WTC11 (cell line): ENCODE data around the gene TFF1. TPM values are rescaled to one million over a fixed set of nuclear protein-coding genes. Genes with fewer than 3 reads are reported as not detected.

ENCODE experiments used
- ATAC-seq: fragments of 200-7000 bp; cut with Tn5 transposase; 2 replicates; pipeline ENCODE4 v1.10.0; 2021; ENCODE audit warnings: mild to moderate bottlenecking, moderate library complexity
- CTCF ChIA-PET: fragments of 300-600 bp; sonication (Branson Sonifier 250); formaldehyde crosslinking; loops from one replicate; lab custom pipeline; 2021; ENCODE audit warnings: antibody characterized with exemption; lab: Charles Lee
- POLR2A ChIA-PET: fragments of 350-600 bp; sonication (Branson Sonifier 250); formaldehyde crosslinking; loops from one replicate; lab custom pipeline; 2021; ENCODE audit warnings: antibody characterized with exemption; lab: Charles Lee
- DNase-seq: peaks from one replicate; pipeline ENCODE4 v3.0.0; 2021; ENCODE audit warnings: low spot score
- H3K27ac Mint-ChIP-seq: 2 replicates; pipeline ENCODE4 v1.8.0; 2021; ENCODE audit warnings: mixed read lengths
- H3K27me3 Mint-ChIP-seq: 2 replicates; pipeline ENCODE4 v1.8.0; 2021; ENCODE audit warnings: low read depth, mild to moderate bottlenecking, moderate library complexity, mixed read lengths
- H3K36me3 Mint-ChIP-seq: 2 replicates; pipeline ENCODE4 v1.8.0; 2021; ENCODE audit warnings: mixed read lengths
- H3K4me1 Mint-ChIP-seq: 2 replicates; pipeline ENCODE4 v1.8.0; 2022; ENCODE audit warnings: mixed read lengths
- H3K4me3 Mint-ChIP-seq: 2 replicates; pipeline ENCODE4 v1.8.0; 2021; ENCODE audit warnings: mild to moderate bottlenecking, moderate library complexity, mixed read lengths
- H3K9me3 Mint-ChIP-seq: 2 replicates; pipeline ENCODE4 v1.8.0; 2021; ENCODE audit warnings: mixed read lengths
- ATF1 ChIP-seq: sonication (generic); formaldehyde crosslinking; IDR thresholded peaks from 2 replicates; pipeline ENCODE4 v1.8.1; 2023; ENCODE audit warnings: mild to moderate bottlenecking, moderate library complexity, missing genetic modification reagents
- CBFB ChIP-seq: sonication (generic); formaldehyde crosslinking; IDR thresholded peaks from 2 replicates; pipeline ENCODE4 v1.8.1; 2022; ENCODE audit warnings: mild to moderate bottlenecking, low read depth, missing genetic modification reagents
- CDX4 ChIP-seq: fragments of 250-450 bp; sonication (Bioruptor Pico); IDR thresholded peaks from 2 replicates; pipeline ENCODE4 v1.9.0; 2021; ENCODE audit warnings: moderate library complexity, mild to moderate bottlenecking, inconsistent platforms, borderline replicate concordance
- CREM ChIP-seq: sonication (generic); formaldehyde crosslinking; IDR thresholded peaks from 2 replicates; pipeline ENCODE4 v1.8.1; 2022; ENCODE audit warnings: mild to moderate bottlenecking, missing genetic modification reagents, moderate library complexity
- ELF4 ChIP-seq: sonication (generic); formaldehyde crosslinking; IDR thresholded peaks from 2 replicates; pipeline ENCODE4 v1.8.1; 2022; ENCODE audit warnings: low read depth, mild to moderate bottlenecking, moderate library complexity, missing genetic modification reagents
- ERG ChIP-seq: fragments of 250-450 bp; sonication (Bioruptor Pico); IDR thresholded peaks from 2 replicates; pipeline ENCODE4 v1.8.0; 2021; ENCODE audit warnings: mild to moderate bottlenecking
- FOXP1 ChIP-seq: sonication (generic); formaldehyde crosslinking; IDR thresholded peaks from 2 replicates; pipeline ENCODE4 v1.8.0; 2022; ENCODE audit warnings: missing genetic modification reagents, mild to moderate bottlenecking, moderate library complexity, borderline replicate concordance
- IRF1 ChIP-seq: sonication (generic); formaldehyde crosslinking; IDR thresholded peaks from 2 replicates; pipeline ENCODE4 v1.8.0; 2023; ENCODE audit warnings: missing genetic modification reagents
- JUN ChIP-seq: sonication (generic); formaldehyde crosslinking; IDR thresholded peaks from 2 replicates; pipeline ENCODE4 v1.8.0; 2023; ENCODE audit warnings: mild to moderate bottlenecking, missing genetic modification reagents
- MLX ChIP-seq: sonication (generic); formaldehyde crosslinking; IDR thresholded peaks from 2 replicates; pipeline ENCODE4 v1.8.1; 2023; ENCODE audit warnings: mild to moderate bottlenecking, missing genetic modification reagents, moderate library complexity
- MXD4 ChIP-seq: fragments of 250-450 bp; sonication (Bioruptor Pico); IDR thresholded peaks from 2 replicates; pipeline ENCODE4 v1.8.0; 2021; ENCODE audit warnings: mild to moderate bottlenecking, moderate library complexity, borderline replicate concordance
- TEAD1 ChIP-seq: sonication (generic); formaldehyde crosslinking; IDR thresholded peaks from 2 replicates; pipeline ENCODE4 v1.8.0; 2022; ENCODE audit warnings: mild to moderate bottlenecking, missing genetic modification reagents
- ZMAT4 ChIP-seq: fragments of 250-450 bp; sonication (Bioruptor Pico); IDR thresholded peaks from 2 replicates; pipeline ENCODE4 v1.9.0; 2021; ENCODE audit warnings: mild to moderate bottlenecking
- ZNF232 ChIP-seq: sonication (generic); formaldehyde crosslinking; IDR thresholded peaks from 2 replicates; pipeline ENCODE4 v1.8.0; 2022; ENCODE audit warnings: mild to moderate bottlenecking, missing genetic modification reagents
- total RNA-seq: library from RNA; stranded (reverse); gene quantifications from 3 replicates; pipeline ENCODE4 v1.2.3, GENCODE V29; 2021
- TF ChIP-seq, protein P1 (sequence below): sonication (generic); formaldehyde crosslinking; IDR thresholded peaks from 2 replicates; pipeline ENCODE4 v1.8.1; 2023; ENCODE audit warnings: mild to moderate bottlenecking, missing genetic modification reagents, borderline replicate concordance
- TF ChIP-seq, protein P2 (sequence below): sonication (generic); formaldehyde crosslinking; IDR thresholded peaks from 2 replicates; pipeline ENCODE4 v1.8.0; 2022; ENCODE audit warnings: mild to moderate bottlenecking, missing genetic modification reagents

TFF1 gene
- total RNA-seq, 1 experiment from 2014 or later, result 0.81 TPM

- TF ChIP-seq ZNF232, result no peak
- TF ChIP-seq FOXP1 (CRISPR knock-in tag), result no peak
- TF ChIP-seq, protein P1, sequence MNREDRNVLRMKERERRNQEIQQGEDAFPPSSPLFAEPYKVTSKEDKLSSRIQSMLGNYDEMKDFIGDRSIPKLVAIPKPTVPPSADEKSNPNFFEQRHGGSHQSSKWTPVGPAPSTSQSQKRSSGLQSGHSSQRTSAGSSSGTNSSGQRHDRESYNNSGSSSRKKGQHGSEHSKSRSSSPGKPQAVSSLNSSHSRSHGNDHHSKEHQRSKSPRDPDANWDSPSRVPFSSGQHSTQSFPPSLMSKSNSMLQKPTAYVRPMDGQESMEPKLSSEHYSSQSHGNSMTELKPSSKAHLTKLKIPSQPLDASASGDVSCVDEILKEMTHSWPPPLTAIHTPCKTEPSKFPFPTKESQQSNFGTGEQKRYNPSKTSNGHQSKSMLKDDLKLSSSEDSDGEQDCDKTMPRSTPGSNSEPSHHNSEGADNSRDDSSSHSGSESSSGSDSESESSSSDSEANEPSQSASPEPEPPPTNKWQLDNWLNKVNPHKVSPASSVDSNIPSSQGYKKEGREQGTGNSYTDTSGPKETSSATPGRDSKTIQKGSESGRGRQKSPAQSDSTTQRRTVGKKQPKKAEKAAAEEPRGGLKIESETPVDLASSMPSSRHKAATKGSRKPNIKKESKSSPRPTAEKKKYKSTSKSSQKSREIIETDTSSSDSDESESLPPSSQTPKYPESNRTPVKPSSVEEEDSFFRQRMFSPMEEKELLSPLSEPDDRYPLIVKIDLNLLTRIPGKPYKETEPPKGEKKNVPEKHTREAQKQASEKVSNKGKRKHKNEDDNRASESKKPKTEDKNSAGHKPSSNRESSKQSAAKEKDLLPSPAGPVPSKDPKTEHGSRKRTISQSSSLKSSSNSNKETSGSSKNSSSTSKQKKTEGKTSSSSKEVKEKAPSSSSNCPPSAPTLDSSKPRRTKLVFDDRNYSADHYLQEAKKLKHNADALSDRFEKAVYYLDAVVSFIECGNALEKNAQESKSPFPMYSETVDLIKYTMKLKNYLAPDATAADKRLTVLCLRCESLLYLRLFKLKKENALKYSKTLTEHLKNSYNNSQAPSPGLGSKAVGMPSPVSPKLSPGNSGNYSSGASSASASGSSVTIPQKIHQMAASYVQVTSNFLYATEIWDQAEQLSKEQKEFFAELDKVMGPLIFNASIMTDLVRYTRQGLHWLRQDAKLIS, result no peak
- no peak for TF ChIP-seq ATF1 (CRISPR knock-in tag)
- TF ChIP-seq CREM, result no peak
- TF ChIP-seq MXD4, result no peak
- TF ChIP-seq, all 79 proteins: peak for 0
These were observed 45.1 kb downstream of the TFF1 start (continued) for GRCh38 chr21:42321231-42321630.

GRCh38 chr21:42320791-42321190, 45.5 kb downstream of the TFF1 start:
- no peaks in the 10 kb centered on the region; the same call in 1 of the 2 replicates for H3K27me3 Mint-ChIP-seq
- ChIA-PET CTCF (interaction anchor here (4.7 kb wide), 1 partner anchor 11 kb away, joined by 34 read pairs; no protein-coding TSS in a partner anchor), POLR2A (no interaction called here)
- H3K4me1 Mint-ChIP-seq, result peaks cover 38% of the 10 kb centered on the region
- H3K27ac Mint-ChIP-seq, result 0 out of 2 replicates have a peak overlapping the region, but pooled peaks have one; percentile 41
- peaks cover 9% of the 10 kb centered on the region for H3K36me3 Mint-ChIP-seq
- ATAC-seq, result no peak
- no peak overlapping the region for H3K4me3 Mint-ChIP-seq
- H3K9me3 Mint-ChIP-seq, result peaks cover 9% of the 10 kb centered on the region
- DNase-seq, result no peak
- TF ChIP-seq CBFB (CRISPR knock-in tag) (no peak), MLX (CRISPR knock-in tag) (no peak), CDX4 (CRISPR knock-in tag) (no peak), ELF4 (CRISPR knock-in tag) (no peak), TEAD1 (CRISPR knock-in tag) (no peak), ERG (no peak), IRF1 (CRISPR knock-in tag) (no peak), JUN (CRISPR knock-in tag) (no peak), ZMAT4 (no peak)
- TF ChIP-seq, protein P2, sequence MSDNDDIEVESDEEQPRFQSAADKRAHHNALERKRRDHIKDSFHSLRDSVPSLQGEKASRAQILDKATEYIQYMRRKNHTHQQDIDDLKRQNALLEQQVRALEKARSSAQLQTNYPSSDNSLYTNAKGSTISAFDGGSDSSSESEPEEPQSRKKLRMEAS (CRISPR knock-in tag), result no peak
